Kidney glomerular epithelial cell (primary cell): Measurements from ENCODE around the gene NR6A1.
A peak's percentile ranks its signal among the peaks of the same experiment; 100 is the strongest.

Experiments
- DNase-seq: peaks from one replicate; lab custom pipeline; 2025; lab: John Stamatoyannopoulos, UW

NR6A1 gene

DNA sequence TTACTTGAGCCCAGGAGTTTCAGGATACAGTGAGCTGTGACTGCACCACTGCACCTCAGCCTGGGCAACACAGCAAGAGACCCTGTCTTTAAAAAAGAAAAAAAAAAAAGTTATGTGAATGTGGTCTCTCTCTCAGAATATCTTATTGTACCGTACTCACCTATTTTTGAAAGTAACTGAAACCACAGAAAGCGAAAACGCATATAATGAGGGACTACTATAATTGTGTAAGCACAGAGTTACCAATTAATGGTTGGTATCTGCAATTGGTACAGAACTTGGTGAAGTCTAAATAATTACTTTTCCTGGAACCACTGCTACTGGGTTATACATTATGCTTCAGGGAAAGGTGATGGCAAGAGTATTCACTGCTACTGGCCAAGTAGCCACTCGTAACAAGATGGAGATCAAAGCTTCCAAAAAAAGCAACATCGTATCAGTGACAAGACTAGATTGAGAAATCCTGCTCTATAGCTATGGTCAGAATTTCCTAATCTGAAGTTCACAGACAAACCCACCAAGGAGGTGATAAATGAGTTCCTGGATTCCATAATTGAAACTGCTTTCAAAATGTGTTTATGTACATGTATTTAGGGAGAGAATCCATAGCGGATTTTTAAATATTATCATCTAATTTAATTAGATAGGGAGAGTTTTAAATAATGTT, 82.7 kb downstream of the NR6A1 start:
- DNase-seq, result no peak

DNA sequence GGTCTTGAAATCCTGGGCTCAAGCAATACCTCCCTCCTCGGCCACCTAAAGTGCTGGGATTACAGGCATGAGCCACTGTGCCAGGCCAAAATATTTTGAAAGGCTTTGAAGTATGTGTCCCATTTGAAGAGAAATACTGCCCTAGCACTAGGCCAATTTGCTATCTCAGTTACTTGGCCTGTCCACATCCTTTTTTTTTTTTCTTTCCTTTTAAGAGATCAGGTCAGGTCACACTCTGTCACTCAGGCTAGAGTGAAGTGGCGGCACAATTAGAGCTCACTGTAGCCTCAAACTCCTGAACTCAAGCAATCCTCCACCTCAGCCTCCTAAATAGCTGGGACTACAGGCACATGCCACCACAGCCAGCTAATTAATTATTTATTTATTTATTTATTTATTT, 84.2 kb downstream of the NR6A1 start:
- DNase-seq, result no peak

DNA sequence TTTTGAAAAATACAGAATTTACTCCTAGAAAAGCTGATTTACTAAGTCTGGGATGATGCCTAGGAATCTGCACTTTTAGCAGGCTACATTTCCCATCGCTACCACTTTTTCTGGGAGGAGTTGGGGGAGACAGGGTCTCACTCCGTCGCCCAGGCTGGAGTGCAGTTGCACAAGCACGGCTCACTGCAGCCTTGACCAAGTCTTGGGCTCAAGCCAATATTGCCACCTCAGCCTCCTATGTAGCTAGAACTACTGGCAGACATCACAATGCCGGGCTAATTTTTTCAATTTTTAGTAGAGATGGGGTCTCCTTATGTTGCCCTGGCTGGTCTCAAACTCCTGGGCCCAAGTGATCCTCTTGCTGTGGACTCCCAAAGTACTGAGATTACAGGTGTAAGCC, 85.9 kb downstream of the NR6A1 start:
- DNase-seq, result no peak

DNA sequence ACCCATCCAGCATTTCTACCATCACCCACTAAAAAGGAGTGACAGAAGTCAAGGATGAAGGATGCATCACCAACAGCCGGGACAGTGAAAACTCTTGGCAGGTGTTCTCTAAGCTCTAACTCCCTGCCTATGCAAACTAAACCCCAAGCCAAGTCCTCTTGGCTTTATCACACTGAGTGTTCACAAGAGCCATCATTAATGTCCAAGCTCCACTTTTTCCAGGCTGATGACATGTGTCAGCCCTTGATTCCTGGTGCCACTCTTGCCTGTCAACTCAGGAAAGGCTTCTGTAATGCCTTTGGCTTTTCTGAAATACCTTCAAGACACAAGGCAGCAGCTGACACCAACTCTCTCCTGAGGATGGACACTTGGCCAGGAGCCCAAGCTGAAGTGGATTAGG, 86.9 kb downstream of the NR6A1 start:
- no peak for DNase-seq

DNA sequence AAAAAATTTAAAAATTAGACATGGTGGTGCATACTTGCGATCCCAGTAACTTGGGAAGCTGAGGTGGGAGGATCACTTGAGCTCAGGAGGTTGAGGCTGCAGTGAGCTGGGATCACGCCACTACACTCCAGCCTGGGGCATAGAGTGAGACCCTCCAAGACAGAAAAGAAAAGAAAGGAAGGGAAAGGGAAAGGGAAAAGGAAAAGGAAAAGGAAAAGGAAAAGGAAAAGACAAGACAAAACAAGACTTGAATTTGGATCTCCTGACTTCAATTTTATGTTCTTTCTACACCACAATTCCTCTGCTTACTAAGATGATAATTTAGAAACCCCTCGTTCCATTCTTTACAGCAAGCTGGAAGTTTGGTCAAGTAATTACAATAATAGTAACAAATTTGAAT, 88.1 kb downstream of the NR6A1 start:
- no peak for DNase-seq

DNA sequence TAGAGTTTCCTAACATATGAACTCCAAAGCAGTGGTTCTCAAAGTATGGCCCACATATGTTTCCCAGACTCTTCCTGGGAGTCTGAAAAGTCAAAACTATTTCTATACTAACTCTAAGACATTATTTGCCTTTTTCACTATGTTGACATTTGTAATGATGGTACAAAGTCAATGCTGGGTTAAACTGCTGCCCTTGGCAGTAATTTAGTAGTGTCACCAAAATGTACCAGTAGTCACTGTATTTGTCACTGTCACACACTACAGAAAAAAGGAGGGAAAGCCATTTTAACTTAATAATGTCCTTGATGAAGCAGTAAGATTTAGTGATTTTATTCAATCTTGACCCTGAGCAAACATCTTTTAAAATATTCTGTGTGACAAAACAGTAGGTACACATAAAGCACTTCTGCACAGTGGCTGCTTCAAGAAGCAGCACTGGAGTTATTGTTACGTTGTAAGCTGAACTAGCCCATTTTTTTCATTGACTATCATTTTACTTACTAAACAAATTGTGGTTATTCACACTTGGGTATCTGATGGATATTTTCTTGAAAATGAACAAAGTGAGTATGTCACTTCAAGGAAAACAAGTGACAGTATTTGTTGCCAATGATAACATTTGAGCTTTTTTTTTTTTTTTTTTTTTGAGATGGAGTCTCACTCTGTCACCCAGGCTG, 90.3 kb downstream of the NR6A1 start:
- DNase-seq, result no peak

DNA sequence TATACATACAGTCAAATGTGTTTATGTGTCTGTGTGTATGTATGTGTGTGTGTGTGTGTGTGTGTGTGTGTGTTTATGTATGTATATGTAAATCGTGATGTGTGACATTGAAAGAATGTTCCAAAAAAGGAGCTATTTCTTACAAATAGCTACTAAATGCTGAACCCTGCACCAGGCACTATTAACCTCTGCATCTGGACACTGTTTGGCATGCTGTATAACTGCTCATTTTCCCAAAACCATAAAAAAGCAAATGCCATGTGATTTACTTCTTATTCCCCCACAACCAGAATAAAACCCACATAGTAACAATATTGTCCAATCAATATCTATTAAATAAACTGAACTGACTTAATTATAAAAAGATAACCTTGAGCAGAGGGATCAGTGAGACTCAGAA, 91.1 kb downstream of the NR6A1 start:
- no peak for DNase-seq

DNA sequence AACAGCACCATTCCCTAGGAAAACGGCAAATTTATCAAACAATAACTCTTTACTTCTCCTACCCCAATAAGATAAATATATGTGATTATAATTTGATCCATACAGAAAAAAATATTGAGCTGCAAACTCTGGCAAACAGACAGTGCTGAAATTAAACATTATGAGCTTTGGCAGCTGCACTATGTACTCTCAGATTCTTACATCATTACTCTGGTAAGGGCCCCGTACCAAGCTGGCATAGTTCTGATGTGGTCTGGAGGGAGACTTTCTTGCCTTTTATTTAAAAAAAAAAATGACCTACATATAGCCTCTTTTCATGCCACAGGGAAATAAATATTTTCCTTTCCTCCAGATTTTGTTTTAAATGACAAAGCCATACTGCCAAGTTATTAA, 95.0 kb downstream of the NR6A1 start:
- no peak for DNase-seq

DNA sequence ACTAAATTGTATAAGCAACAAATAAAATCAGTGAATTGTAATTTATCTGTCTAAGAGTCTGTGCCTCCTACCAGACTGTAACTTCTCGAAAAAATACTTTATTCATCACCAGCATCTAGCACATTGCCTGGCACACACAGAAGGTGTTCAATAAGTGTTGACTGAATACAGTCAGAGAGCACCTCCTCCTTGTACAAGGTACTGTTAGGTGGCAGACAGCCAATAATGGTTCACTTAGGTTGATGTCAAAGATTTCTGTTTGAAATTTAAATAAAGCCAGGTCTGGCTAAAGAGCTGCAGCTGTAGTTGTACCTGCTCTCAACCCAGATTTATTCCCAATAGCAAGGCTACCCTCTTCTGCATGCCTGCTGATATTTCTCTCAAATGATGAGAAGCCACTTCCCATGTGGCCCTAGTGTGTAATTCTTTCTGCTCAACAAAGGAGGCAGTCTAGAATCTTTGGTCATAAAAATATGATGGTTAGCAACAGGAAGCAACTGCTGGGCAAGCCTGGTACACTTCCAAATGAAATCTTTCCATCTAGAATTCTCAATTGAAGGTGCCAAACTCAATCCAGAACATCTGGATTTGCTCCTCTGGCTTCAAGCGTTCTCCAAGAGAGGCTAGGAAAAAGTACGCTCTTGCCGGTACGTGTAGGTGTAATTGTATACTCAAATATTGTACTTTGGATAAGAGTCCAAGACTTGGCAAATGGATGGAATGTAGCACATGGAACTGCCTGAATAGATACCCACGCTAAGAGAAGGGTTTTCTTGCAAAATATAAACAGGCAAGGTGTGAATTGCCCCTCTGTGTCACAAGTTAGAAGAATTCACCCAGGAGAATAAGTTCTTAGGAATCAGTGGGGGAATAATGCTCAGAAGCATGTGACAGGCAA, 95.6 kb downstream of the NR6A1 start:
- no peak for DNase-seq

DNA sequence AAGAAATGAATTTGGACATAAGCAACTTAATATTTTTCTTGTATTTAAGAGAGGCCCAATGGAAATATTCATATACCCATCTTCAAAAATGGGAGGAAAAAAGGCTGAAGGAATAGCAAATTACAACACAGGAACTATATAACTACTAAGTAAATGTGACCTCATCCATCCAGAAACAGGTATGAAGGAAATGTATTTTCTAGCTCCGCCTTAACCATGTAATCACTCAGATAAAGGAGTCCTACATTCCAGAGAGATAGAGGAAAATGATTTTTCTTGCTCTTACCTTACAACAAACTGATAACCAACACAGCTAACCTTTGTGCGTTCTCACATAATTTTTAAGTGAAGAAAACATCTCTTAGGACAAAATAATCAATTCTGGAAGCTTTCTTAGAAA, 96.5 kb downstream of the NR6A1 start:
- DNase-seq, result no peak

DNA sequence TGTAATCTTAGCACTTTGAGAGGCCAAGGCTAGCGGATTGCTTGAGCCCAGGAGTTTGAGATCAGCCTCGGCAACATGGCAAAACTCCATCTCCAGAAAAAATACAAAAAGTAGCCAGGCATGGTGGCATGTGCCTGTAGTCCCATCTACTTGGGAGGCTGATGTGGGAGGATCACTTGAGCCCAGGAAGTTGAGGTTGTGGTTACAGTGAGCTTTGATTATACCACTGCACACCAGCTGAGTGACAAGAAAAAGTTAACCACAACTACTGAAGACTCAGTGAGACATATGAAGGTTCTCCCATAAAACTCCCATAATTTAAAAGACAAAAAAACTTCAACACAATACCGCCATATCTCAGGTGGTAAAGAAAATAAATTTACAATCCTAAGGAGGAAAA, 98.0 kb downstream of the NR6A1 start:
- no peak for DNase-seq

DNA sequence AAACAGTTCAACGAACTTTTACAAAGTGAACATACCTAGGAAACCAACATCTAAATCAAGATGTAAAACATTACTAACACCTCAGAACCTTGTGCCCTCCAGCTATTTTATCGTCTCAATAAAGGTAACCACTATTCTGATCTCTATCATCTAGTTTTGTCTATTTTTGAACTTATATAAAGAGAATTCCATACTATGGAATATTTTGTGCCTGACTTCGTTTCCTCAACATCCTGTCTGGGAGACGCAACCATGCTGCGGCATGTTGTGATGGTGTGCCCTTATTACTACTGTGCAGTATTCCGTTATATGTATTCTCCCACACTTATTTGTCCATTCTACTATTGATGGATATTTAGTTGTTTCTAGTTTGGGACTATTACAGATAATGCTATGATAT, 99.2 kb downstream of the NR6A1 start:
- DNase-seq, result no peak

DNA sequence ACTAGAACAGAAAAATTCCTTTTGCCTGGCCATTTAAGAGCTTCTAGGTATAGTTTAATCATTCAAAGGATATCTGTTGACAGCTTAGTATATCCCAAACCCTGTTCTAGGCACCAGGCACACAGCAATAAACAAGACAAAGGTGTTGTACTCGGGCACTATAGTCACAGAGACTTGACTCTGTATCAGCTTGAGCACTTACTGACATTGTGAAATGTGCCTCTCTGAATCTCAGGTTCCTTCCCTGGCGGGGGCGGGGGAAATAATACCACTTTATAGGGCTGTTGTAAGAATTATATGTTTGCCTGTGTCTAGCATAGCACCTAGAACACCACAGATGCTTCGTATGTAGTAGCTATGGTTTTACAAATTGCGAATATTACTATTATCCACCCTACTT, 104.5 kb downstream of the NR6A1 start:
- no peak for DNase-seq

DNA sequence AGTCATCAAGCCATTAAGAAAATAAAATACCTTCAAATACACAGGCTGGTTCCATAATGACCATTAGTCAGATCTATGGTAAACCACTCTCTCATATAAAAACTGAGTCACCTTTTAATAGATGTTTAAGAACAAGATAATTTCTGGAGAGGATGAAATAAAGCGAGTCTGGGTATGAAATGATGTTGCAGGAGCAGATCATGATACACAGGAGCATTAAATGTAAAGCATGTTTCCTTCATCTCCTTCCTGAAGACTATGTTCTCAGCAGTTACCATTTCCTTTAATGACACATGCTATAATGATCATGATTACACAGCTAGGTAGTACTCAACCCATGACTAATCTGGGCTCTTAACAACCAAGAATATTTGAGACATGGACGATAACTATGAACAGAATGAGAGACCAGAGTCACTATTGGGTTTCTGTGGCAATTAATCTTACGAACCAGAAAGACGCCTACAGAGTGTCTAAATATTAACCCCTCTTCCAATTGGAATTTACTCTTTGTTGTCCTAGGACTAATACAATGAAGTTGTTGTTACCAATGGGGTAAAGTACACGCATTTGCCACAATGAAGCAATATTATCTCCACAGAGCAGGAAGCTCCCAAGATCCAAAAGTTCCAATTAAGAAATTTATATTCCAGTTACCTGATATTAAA, 105.6 kb downstream of the NR6A1 start:
- peak; percentile 72 for DNase-seq

DNA sequence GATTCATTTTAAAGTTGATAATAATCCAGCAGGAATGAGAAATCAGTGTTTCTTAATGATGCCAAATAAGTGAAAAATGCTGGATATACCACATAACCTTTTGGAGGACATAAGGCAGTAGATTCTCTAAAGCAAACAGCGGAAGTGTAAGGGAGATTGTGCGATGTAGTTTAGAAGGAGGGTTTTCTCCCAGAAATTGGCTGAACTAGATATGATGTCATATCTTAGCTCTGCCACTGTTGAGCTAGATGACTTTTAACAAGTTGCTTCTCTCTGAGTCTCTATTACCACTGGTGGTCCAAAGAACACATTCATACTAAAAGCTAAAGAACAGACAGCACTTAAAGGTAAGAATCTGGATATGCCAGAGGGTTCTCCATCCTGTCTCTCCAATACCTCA, 107.0 kb downstream of the NR6A1 start:
- no peak for DNase-seq

DNA sequence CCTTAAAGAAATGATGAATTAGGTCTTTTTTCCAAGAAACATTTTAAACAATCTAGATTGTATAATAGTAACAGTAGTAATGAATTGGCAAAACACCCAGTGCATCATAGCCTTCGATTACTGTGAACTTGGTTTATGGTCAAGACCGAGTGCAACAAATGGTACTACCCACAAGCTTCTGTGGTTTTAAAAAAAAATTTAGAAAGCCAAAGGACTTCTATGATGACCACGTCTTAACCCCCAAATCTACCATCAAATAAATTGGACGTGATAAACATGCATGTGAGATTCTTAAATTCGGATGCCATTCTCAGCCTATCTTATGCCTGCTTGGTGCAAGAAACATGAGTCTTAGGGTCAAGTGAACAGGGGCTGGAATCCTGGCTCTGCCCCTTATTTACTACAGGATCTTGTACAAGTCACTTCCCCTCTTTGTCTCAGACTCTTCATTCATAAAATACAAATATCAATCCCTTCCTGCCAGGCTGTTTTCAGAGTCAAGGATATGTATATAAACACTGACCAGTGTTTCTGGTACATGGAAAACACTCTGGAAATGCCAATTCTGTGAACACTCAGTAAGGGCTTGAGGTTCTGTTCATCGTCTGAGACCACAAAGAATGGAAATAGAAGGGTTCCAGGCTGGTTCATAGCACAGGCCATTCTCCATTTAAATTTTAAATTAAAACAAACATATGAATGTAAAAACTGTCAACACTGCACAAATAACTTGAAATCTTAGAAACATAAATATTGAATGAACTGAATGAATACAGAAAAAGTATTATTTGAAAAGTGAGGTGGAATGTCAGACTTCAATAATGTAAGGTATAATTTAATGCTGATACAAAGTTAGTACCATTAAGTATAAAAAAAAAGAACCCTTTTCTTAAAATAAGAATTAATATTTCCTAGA, 107.8 kb downstream of the NR6A1 start:
- DNase-seq, result no peak

DNA sequence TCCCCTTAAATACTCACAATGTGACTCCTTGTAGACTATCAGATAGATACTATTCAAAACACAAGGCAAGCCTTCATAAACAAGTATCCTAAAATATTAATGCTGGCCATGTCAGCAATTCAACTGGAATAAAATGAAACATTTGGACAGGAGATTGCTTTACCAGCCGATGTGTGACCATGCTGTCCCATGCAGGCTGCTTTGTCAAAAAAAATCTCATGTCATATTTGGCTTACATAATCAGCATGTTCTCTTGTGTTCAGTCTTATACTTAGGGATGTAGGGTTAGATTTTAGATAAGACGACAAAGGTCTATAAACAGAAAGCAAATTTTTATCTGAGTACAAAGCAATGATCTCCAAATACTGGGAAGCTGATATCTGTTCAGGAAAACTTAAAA, 108.5 kb downstream of the NR6A1 start:
- DNase-seq, result no peak

DNA sequence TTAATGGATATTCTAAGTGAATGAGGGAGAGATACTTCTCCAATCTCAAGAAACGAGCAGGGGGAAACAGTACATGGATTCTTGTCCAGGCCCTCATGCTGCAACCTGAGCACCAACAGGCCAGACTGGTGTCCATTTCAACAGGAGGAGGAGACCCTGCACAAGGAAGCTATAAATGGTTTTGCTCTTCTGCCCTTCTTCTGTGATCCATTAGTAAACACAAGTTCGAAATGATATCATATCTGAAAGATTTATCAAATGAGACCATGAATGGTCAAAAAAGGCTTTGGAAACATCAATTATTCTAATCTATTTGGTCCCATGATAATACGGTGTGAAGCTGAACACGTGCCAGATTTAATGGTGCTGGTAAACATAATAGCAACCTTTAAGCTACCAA, 109.8 kb downstream of the NR6A1 start:
- DNase-seq, result no peak

DNA sequence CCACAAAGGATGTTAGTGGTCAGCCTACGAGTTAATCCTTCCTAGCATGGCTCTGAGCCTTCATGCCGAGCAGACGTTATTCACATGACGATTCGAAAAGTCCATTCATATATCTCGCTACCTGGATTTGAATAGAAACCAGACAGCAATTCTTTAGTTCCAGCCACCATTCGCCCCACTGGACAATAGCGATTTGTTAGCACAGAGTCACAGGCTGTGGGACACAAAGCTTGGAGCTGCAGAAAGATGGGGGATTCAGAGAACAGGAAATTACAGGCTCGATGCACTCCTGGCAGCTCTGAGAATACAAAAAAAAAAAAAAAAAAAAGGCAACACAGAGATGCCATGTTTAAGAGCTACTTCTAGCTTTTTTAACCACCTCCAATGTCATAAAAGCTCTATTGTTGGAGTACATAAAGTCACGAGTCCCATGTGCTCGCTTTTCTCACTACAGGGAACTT, 110.7 kb downstream of the NR6A1 start:
- DNase-seq, result peak; percentile 52

DNA sequence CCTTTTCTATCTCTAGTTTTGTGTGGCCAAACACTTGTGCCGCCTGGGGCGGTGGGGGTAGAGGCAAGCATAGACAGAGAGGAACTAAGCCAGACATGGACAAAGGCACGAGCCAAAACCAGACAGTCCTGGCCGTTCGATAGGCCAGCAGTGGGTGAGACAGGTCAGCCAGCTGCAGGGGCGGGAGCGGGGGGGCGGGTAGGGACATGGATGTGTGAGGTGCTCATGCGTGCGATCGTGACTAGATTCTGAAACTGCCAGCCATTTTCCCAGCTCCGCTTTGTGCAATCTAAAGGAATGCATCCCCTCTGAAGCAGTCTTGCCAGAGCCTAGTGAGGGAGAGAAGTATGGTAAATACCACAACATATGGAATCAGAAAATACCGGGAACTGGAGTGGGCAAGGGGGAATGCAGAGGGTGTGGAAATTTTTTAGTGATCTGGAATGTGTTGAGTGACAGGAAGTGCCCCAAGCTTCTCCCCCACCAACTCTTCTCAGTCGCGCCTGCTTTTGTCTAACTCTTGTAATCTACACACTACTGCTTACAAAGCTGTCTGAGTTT, 111.9 kb downstream of the NR6A1 start:
- DNase-seq, result peak; percentile 93
